Left ventricle myocardium inferior (tissue), 1 donor: Measurements from ENCODE around the gene DCDC2C. TPM values are rescaled to one million over a fixed set of nuclear protein-coding genes. Genes with fewer than 3 reads are reported as not detected.

Experiments used
- DNase-seq: peaks from one replicate; pipeline ENCODE4 v3.0.0-alpha.2; 2020
- H3K27ac ChIP-seq: fragments of 200-600 bp; replicated peaks from 2 replicates; pipeline ENCODE4 v1.8.0; 2021
- H3K27me3 ChIP-seq: fragments of 200-600 bp; 2 replicates; pipeline ENCODE4 v1.8.0; 2021; ENCODE audit warnings: low read depth
- H3K36me3 ChIP-seq: fragments of 200-600 bp; 2 replicates; pipeline ENCODE4 v1.8.0; 2021
- H3K4me1 ChIP-seq: fragments of 200-600 bp; 2 replicates; pipeline ENCODE4 v1.8.0; 2021
- H3K4me3 ChIP-seq: fragments of 200-600 bp; 2 replicates; pipeline ENCODE4 v1.8.0; 2021; ENCODE audit warnings: mild to moderate bottlenecking, moderate library complexity
- H3K9me3 ChIP-seq: fragments of 200-600 bp; replicated peaks from 2 replicates; pipeline ENCODE4 v1.8.0; 2021
- CTCF ChIP-seq: fragments of 200-600 bp; IDR thresholded peaks from 2 replicates; pipeline ENCODE4 v1.8.0; 2021; ENCODE audit warnings: antibody characterized with exemption, mild to moderate bottlenecking, borderline replicate concordance
- intact Hi-C: fragments of 100-400 bp; cut with micrococcal nuclease; formaldehyde crosslinking; loops from one replicate; pipeline ENCODE4 v1.11.0; 2022
- total RNA-seq: library from RNA; stranded (reverse); fragmentation: NEBNext Ultra II Directional; extraction: Animal tissue kit (Norgen Biotek cat#: 25700); gene quantifications from one replicate; pipeline ENCODE4 v1.2.1, GENCODE V29; 2021
- donor health status: DM: no; HTN: yes; CAD: no; lungs with severe emphysema.

DCDC2C gene
- total RNA-seq, 1 donor from 2014 or later = not detected

- no peak for TF ChIP-seq CTCF
- H3K27ac ChIP-seq = no peak overlapping the region
- DNase-seq = no peak
Observed at GRCh38 chr2:3662239-3662638, 41.1 kb upstream of the DCDC2C start.

GRCh38 chr2:3664118-3664517, 39.3 kb upstream of the DCDC2C start:
- no peaks in the 10 kb centered on the region for H3K27me3 ChIP-seq
- no peak overlapping the region for H3K27ac ChIP-seq
- H3K9me3 ChIP-seq = no peaks in the 10 kb centered on the region
- TF ChIP-seq CTCF = no peak
- intact Hi-C loops = no loop called here
- DNase-seq = no peak
- no peaks in the 10 kb centered on the region for H3K36me3 ChIP-seq
- peaks cover 14% of the 10 kb centered on the region for H3K4me1 ChIP-seq
- no peak overlapping the region for H3K4me3 ChIP-seq

More at GRCh38 chr2:3662239-3662638, 41.1 kb upstream of the DCDC2C start:
- no peaks in the 10 kb centered on the region for H3K36me3 ChIP-seq
- H3K4me1 ChIP-seq = peaks cover 27% of the 10 kb centered on the region
- H3K4me3 ChIP-seq = no peak overlapping the region
- intact Hi-C loops = no loop called here
- no peaks in the 10 kb centered on the region for H3K27me3 ChIP-seq
- H3K9me3 ChIP-seq = no peaks in the 10 kb centered on the region

GRCh38 chr2:3664925-3665324, 38.5 kb upstream of the DCDC2C start:
- intact Hi-C loops = no loop called here
- DNase-seq = no peak
- Histone ChIP-seq H3K36me3 (no peaks in the 10 kb centered on the region), H3K4me3 (no peak overlapping the region), H3K27me3 (peaks cover 5% of the 10 kb centered on the region), H3K4me1 (peaks cover 7% of the 10 kb centered on the region), H3K27ac (no peak overlapping the region), H3K9me3 (no peaks in the 10 kb centered on the region)
- no peak for TF ChIP-seq CTCF

GRCh38 chr2:3665886-3666612, 37.3 kb upstream of the DCDC2C start:
- H3K36me3 ChIP-seq = no peaks in the 10 kb centered on the region
- TF ChIP-seq CTCF = no peak
- H3K9me3 ChIP-seq = no peaks in the 10 kb centered on the region
- intact Hi-C loops = no loop called here
- H3K4me3 ChIP-seq = no peak overlapping the region
- no peak for DNase-seq
- H3K27me3 ChIP-seq = peaks cover 13% of the 10 kb centered on the region
- peaks cover 7% of the 10 kb centered on the region for H3K4me1 ChIP-seq
- no peak overlapping the region for H3K27ac ChIP-seq

DNA sequence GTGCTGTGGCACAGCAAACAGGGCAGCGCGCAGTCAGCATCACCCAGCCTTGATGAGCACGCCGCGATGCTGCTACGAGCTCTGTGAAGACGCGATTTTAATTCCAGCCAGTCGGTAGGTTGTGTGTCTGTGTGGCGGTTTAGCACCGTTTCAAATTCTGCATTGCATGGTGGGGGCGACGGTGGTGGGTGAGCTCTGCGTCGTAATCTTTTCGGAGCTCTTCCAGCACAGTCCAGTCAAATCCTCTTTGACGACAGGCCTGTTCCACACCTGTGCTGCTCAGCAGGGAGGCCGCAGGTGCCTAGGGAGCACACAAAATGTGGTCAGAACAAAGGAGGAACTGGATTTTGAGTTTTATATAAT, 36.8 kb upstream of the DCDC2C start:
- Histone ChIP-seq H3K4me1 (peaks cover 7% of the 10 kb centered on the region), H3K27ac (no peak overlapping the region), H3K9me3 (no peaks in the 10 kb centered on the region), H3K4me3 (no peak overlapping the region), H3K36me3 (no peaks in the 10 kb centered on the region), H3K27me3 (peaks cover 13% of the 10 kb centered on the region)
- no peak for DNase-seq
- TF ChIP-seq CTCF = no peak
- intact Hi-C loops = no loop called here
